IMR-90 (cell line): ENCODE data around the gene PPP2R5B. TPM values are rescaled to one million over a fixed set of nuclear protein-coding genes. Genes with fewer than 3 reads are reported as not detected.

Experiments
- ATAC-seq: fragments of 200-7000 bp; cut with Tn5 transposase; 2 replicates; pipeline ENCODE4 v1.9.1; 2020; ENCODE audit warnings: low read depth, mild to moderate bottlenecking, moderate library complexity
- BruUV-seq: library from RNA; stranded (reverse); fragments of 400-500 nt; replicated peaks from 2 replicates; lab custom pipeline; 2021; lab: Mats Ljungman, UMichigan
- CTCF ChIA-PET: fragments of 300-600 bp; formaldehyde crosslinking; extraction: SDS; loops from one replicate; lab custom pipeline; 2021; ENCODE audit warnings: antibody characterized with exemption; lab: Yijun Ruan, JAX
- POLR2A ChIA-PET: fragments of 300-600 bp; sonication (Branson Sonifier 250); formaldehyde crosslinking; loops from one replicate; lab custom pipeline; 2022; ENCODE audit warnings: antibody characterized with exemption; ENCODE audit not compliant: unreplicated experiment; lab: Charles Lee
- DNase-seq: peaks from one replicate; pipeline ENCODE4 v3.0.0; 2013
- H2AFZ ChIP-seq: replicated peaks from 2 replicates; pipeline ENCODE3; 2013; ENCODE audit warnings: low read length, mild to moderate bottlenecking; ENCODE audit not compliant: poor library complexity
- H2AK5ac ChIP-seq: 2 replicates; pipeline ENCODE4 v1.6.1; 2013; ENCODE audit warnings: low read depth, low read length, inconsistent platforms
- H2AK9ac ChIP-seq: replicated peaks from 2 replicates; pipeline ENCODE3; 2013; ENCODE audit warnings: mild to moderate bottlenecking, low read depth, low read length, moderate library complexity; ENCODE audit not compliant: poor library complexity
- H2BK120ac ChIP-seq: 2 replicates; pipeline ENCODE4 v1.6.1; 2013; ENCODE audit warnings: low read depth, low read length, inconsistent platforms
- H2BK15ac ChIP-seq: 3 replicates; pipeline ENCODE4 v1.6.1; 2013; ENCODE audit warnings: low read depth, low read length, inconsistent platforms
- H2BK20ac ChIP-seq: 2 replicates; pipeline ENCODE4 v1.6.1; 2013; ENCODE audit warnings: low read depth, mild to moderate bottlenecking, inconsistent platforms, low read length, moderate library complexity
- H2BK5ac ChIP-seq: 2 replicates; pipeline ENCODE4 v1.6.1; 2013; ENCODE audit warnings: mild to moderate bottlenecking, low read depth, low read length, inconsistent platforms; ENCODE audit not compliant: poor library complexity, severe bottlenecking
- H3K14ac ChIP-seq: replicated peaks from 2 replicates; pipeline ENCODE4 v1.6.1; 2013; ENCODE audit warnings: low read depth, low read length, inconsistent platforms
- H3K18ac ChIP-seq: 2 replicates; pipeline ENCODE4 v1.6.1; 2013; ENCODE audit warnings: low read depth, low read length, control low read depth
- H3K23ac ChIP-seq: 2 replicates; pipeline ENCODE4 v1.6.1; 2013; ENCODE audit warnings: low read depth, low read length, inconsistent platforms
- H3K27ac ChIP-seq: 2 replicates; pipeline ENCODE4 v1.5.1; 2013; ENCODE audit warnings: mild to moderate bottlenecking, control low read depth, low read length; ENCODE audit not compliant: insufficient read depth
- H3K27me3 ChIP-seq: 2 replicates; pipeline ENCODE4 v1.6.1; 2013; ENCODE audit warnings: low read length; ENCODE audit not compliant: control insufficient read depth, insufficient read depth
- H3K36me3 ChIP-seq: 2 replicates; pipeline ENCODE4 v1.6.1; 2013; ENCODE audit warnings: low read length, mixed read lengths; ENCODE audit not compliant: control insufficient read depth, insufficient read depth
- H3K4ac ChIP-seq: 2 replicates; pipeline ENCODE4 v1.6.1; 2013; ENCODE audit warnings: low read depth, low read length, inconsistent platforms
- H3K4me1 ChIP-seq: 2 replicates; pipeline ENCODE4 v1.6.1; 2013; ENCODE audit warnings: low read length, mixed read lengths; ENCODE audit not compliant: control insufficient read depth, insufficient read depth
- H3K4me2 ChIP-seq: 2 replicates; pipeline ENCODE4 v1.6.1; 2013; ENCODE audit warnings: low read depth, mild to moderate bottlenecking, control low read depth, low read length, moderate library complexity
- H3K4me3 ChIP-seq: 2 replicates; pipeline ENCODE4 v1.5.1; 2013; ENCODE audit warnings: low read depth, mild to moderate bottlenecking, control low read depth, low read length, moderate library complexity; ENCODE audit not compliant: insufficient read depth
- H3K56ac ChIP-seq: 2 replicates; pipeline ENCODE4 v1.6.1; 2013; ENCODE audit warnings: low read length, inconsistent platforms; ENCODE audit not compliant: insufficient read depth; ENCODE audit errors: extremely low read depth
- H3K79me1 ChIP-seq, 2 experiments: 2 replicates each; pipeline ENCODE4 v1.6.1; 2013; ENCODE audit warnings: low read length in 2 of 2, inconsistent platforms in 1 of 2, low read depth in 1 of 2
- H3K9ac ChIP-seq: 2 replicates; pipeline ENCODE4 v1.6.1; 2013; ENCODE audit warnings: low read depth, low read length, control low read depth
- H3K9me1 ChIP-seq: 2 replicates; pipeline ENCODE4 v1.6.1; 2013; ENCODE audit warnings: low read length, inconsistent platforms; ENCODE audit not compliant: insufficient read depth
- H3K9me3 ChIP-seq: 2 replicates; pipeline ENCODE4 v1.6.1; 2013; ENCODE audit warnings: low read length; ENCODE audit not compliant: control insufficient read depth, insufficient read depth
- H4K20me1 ChIP-seq: 2 replicates; pipeline ENCODE4 v1.6.1; 2013; ENCODE audit warnings: low read length, inconsistent platforms; ENCODE audit not compliant: insufficient read depth
- H4K5ac ChIP-seq: 2 replicates; pipeline ENCODE4 v1.6.1; 2013; ENCODE audit warnings: mild to moderate bottlenecking, low read depth, low read length, control low read depth
- H4K8ac ChIP-seq, 2 experiments: 2 replicates each; pipeline ENCODE4 v1.6.1; 2013; ENCODE audit warnings: low read depth in 2 of 2, low read length in 2 of 2, control low read depth in 1 of 2, inconsistent platforms in 1 of 2
- H4K91ac ChIP-seq: 2 replicates; pipeline ENCODE4 v1.6.1; 2013; ENCODE audit warnings: low read depth, low read length, inconsistent platforms; ENCODE audit not compliant: insufficient read depth
- BHLHE40 ChIP-seq: fragments of 150-350 bp; IDR thresholded peaks from 2 replicates; pipeline ENCODE4 v1.6.1; 2016; ENCODE audit warnings: mild to moderate bottlenecking, low read depth, low read length
- CEBPB ChIP-seq: IDR thresholded peaks from 2 replicates; pipeline ENCODE4 v1.6.1; 2012; ENCODE audit warnings: low read depth, low read length, improper control_type of control experiment
- CHD1 ChIP-seq: IDR thresholded peaks from 2 replicates; pipeline ENCODE4 v1.6.1; 2012; ENCODE audit warnings: low read depth, low read length, improper control_type of control experiment
- MAZ ChIP-seq: IDR thresholded peaks from 2 replicates; pipeline ENCODE4 v1.6.1; 2012; ENCODE audit warnings: low read depth, mild to moderate bottlenecking, low read length, improper control_type of control experiment, moderate library complexity, borderline replicate concordance
- MXI1 ChIP-seq: IDR thresholded peaks from 2 replicates; pipeline ENCODE4 v1.6.1; 2012; ENCODE audit warnings: low read depth, mild to moderate bottlenecking, low read length, moderate library complexity, borderline replicate concordance
- NFE2L2 ChIP-seq: fragments of 150-350 bp; IDR thresholded peaks from 2 replicates; pipeline ENCODE4 v1.6.1; 2016; ENCODE audit warnings: low read depth, mild to moderate bottlenecking, low read length
- POLR2A ChIP-seq: IDR thresholded peaks from 2 replicates; pipeline ENCODE4 v1.6.1; 2012; ENCODE audit warnings: mild to moderate bottlenecking, low read depth, low read length
- SMC3 ChIP-seq: fragments of 150-350 bp; IDR thresholded peaks from 2 replicates; pipeline ENCODE4 v1.6.1; 2016; ENCODE audit warnings: low read depth, mild to moderate bottlenecking, antibody characterized with exemption, low read length, moderate library complexity
- WGBS, 2 experiments: methylation state at CpG; one replicate each; pipeline versions ENCODE4 v1.1.5 to v1.1.7; 2013; ENCODE audit warnings: missing lambda C conversion rate in 2 of 2; ENCODE audit not compliant: insufficient read length in 1 of 2; ENCODE audit errors: extremely low coverage in 2 of 2; 5-methylcytosine and 5-hydroxymethylcytosine counted together
- dilution Hi-C: fragments of 300-500 bp; cut with HindIII; formaldehyde crosslinking; loops from one replicate; pipeline ENCODE4 v1.14.3; 2018; ENCODE audit warnings: low sequenced_read_pairs; ENCODE audit not compliant: unreplicated experiment
- in situ Hi-C: fragments of 300-500 bp; cut with MboI; formaldehyde crosslinking; loops from 3 replicates; pipeline ENCODE4 v1.14.3; 2019; ENCODE audit warnings: low sequenced_read_pairs, inconsistent platforms, mixed read lengths
- intact Hi-C: fragments of 100-400 bp; cut with micrococcal nuclease; formaldehyde crosslinking; loops from 2 replicates; pipeline ENCODE4 v1.10.0; 2022
- polyA plus RNA-seq, 3 experiments: library from polyadenylated mRNA; depleted of rRNA; stranded (reverse); fragments of >200 nt; gene quantifications; 2 replicates each; pipeline ENCODE4 v1.2.3, GENCODE V29; 2012; ENCODE audit warnings: low replicate concordance in 1 of 3
- total RNA-seq: library from RNA; depleted of rRNA; stranded (reverse); fragments of >200 nt; gene quantifications from 2 replicates; pipeline ENCODE4 v1.2.3, GENCODE V29; 2012
- TF ChIP-seq, protein P1 (sequence below): fragments of 150-350 bp; IDR thresholded peaks from 2 replicates; pipeline ENCODE4 v1.6.1; 2017; ENCODE audit warnings: mild to moderate bottlenecking, antibody characterized with exemption, low read length, low read depth
- TF ChIP-seq, protein P2 (sequence below): fragments of 150-350 bp; IDR thresholded peaks from 2 replicates; pipeline ENCODE4 v1.6.1; 2016; ENCODE audit warnings: low read depth, mild to moderate bottlenecking, low read length, moderate library complexity, borderline replicate concordance

PPP2R5B gene
- total and polyA plus RNA-seq, 2 of the 4 experiments (the other 2 are of a cell fraction) = 6.5 to 23.6 TPM

GRCh38 chr11:64916775-64917662 lies 7.5 kb upstream of the PPP2R5B start, which contains the start of gene ATG2A (continued):
- TF ChIP-seq MXI1 (peak; percentile 83), MAZ (peak; percentile 77; the same call in 1 of the 2 replicates)

DNA sequence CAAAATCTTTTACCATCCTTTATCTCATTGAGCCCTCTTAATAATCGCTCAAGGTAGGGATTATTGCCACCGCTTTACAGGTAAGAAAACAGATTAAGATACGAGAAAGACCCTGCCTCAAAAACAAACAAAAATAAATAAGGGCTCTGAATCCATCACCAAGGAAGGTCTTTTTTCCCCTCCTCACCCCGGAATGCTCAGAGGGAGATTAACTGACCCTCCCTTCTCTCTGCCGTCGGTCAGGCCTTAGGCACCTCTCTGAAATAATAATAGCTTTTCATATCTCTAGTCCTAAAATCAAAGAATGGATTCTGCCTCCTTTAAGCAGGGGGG lies 6.9 kb upstream of the PPP2R5B start:
- no peaks in the 10 kb centered on the region for H3K9me3 ChIP-seq
- H3K14ac ChIP-seq = peak overlapping the region; percentile 49
- H3K79me1 ChIP-seq = peaks cover 7 to 26% of the 10 kb centered on the region in 2 experiments
- in situ Hi-C loops (no loop called here), intact Hi-C loops (loop anchor here (2.0 to 5.0 kb wide), 2 partner anchors 63 to 180 kb away; partner anchors contain the start of gene VPS51), dilution Hi-C loops (no loop called here)
- peak overlapping the region; percentile 6; the same call in 1 of the 2 replicates for H4K91ac ChIP-seq
- no peaks in the 10 kb centered on the region; the same call in 1 of the 2 replicates for H4K20me1 ChIP-seq
- ChIA-PET CTCF (no interaction called here), POLR2A (no interaction called here)
- H3K4ac ChIP-seq = peak overlapping the region; percentile 81
- H2BK120ac ChIP-seq = peak overlapping the region; percentile 22; the same call in 1 of the 2 replicates
- H3K27ac ChIP-seq = peak overlapping the region; percentile 62; the same call in 1 of the 2 replicates
- peak overlapping the region; percentile 74 for H3K56ac ChIP-seq
- H2BK5ac ChIP-seq = peak overlapping the region; percentile 71
- H2BK20ac ChIP-seq = no peak overlapping the region
- BruUV-seq = no TSS peak
- peak overlapping the region; percentile 56 for H2AFZ ChIP-seq
- WGBS, 2 experiments = no CpG with 5 or more reads among the region's 6 CpGs
- ATAC-seq (no peak), DNase-seq (no peak)
- peak overlapping the region; percentile 14; the same call in 1 of the 2 replicates for H3K18ac ChIP-seq
- peak overlapping the region; percentile 80 for H3K9ac ChIP-seq
- H4K5ac ChIP-seq = peak overlapping the region; percentile 61
- H3K4me2 ChIP-seq = peak overlapping the region; percentile 80
- peak overlapping the region; percentile 13 to 90; a peak in 3 of 4 replicates for H4K8ac ChIP-seq
- H3K9me1 ChIP-seq = no peaks in the 10 kb centered on the region
- peaks cover 11% of the 10 kb centered on the region for H3K36me3 ChIP-seq
- 0 out of 2 replicates have a peak overlapping the region, but pooled peaks have one; percentile 10 for H2AK5ac ChIP-seq
- peaks cover 7% of the 10 kb centered on the region for H3K4me1 ChIP-seq
- H2AK9ac ChIP-seq = peak overlapping the region; percentile 29
- no peaks in the 10 kb centered on the region for H3K27me3 ChIP-seq
- H3K4me3 ChIP-seq = peak overlapping the region; percentile 41
- H3K23ac ChIP-seq = peak overlapping the region; percentile 20; the same call in 1 of the 2 replicates
- H2BK15ac ChIP-seq = no peak overlapping the region
- TF ChIP-seq CHD1 (no peak), SMC3 (no peak), MXI1 (no peak), BHLHE40 (no peak), POLR2A (no peak), NFE2L2 (no peak), CEBPB (no peak), MAZ (no peak)
- TF ChIP-seq, protein P1, sequence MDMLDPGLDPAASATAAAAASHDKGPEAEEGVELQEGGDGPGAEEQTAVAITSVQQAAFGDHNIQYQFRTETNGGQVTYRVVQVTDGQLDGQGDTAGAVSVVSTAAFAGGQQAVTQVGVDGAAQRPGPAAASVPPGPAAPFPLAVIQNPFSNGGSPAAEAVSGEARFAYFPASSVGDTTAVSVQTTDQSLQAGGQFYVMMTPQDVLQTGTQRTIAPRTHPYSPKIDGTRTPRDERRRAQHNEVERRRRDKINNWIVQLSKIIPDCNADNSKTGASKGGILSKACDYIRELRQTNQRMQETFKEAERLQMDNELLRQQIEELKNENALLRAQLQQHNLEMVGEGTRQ = no peak
- TF ChIP-seq, protein P2, sequence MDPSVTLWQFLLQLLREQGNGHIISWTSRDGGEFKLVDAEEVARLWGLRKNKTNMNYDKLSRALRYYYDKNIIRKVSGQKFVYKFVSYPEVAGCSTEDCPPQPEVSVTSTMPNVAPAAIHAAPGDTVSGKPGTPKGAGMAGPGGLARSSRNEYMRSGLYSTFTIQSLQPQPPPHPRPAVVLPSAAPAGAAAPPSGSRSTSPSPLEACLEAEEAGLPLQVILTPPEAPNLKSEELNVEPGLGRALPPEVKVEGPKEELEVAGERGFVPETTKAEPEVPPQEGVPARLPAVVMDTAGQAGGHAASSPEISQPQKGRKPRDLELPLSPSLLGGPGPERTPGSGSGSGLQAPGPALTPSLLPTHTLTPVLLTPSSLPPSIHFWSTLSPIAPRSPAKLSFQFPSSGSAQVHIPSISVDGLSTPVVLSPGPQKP = no peak
